OCI-LY1 (cell line): ENCODE data around the gene RPS6KA6.

ENCODE experiments used
- H2AFZ ChIP-seq: fragments of 200-600 bp; sonication (generic), shearing (Covaris generic); 2 replicates; pipeline ENCODE4 v1.6.0; 2014; ENCODE audit warnings: antibody characterized with exemption, mild to moderate bottlenecking, low read length
- H3F3A ChIP-seq: fragments of 200-600 bp; sonication (generic), shearing (Covaris generic); 2 replicates; pipeline ENCODE4 v1.6.0; 2014; ENCODE audit warnings: mild to moderate bottlenecking, antibody characterized with exemption, low read length, moderate library complexity; ENCODE audit not compliant: insufficient read depth
- H3K27ac ChIP-seq: fragments of 200-600 bp; sonication (generic); 2 replicates; pipeline ENCODE4 v1.5.1; 2014; ENCODE audit warnings: low read length, mixed run types, mild to moderate bottlenecking, low read depth; ENCODE audit not compliant: poor library complexity, severe bottlenecking
- H3K27me3 ChIP-seq: fragments of 200-600 bp; sonication (generic); 2 replicates; pipeline ENCODE4 v1.6.0; 2014; ENCODE audit warnings: antibody characterized with exemption, mild to moderate bottlenecking, low read length, moderate library complexity; ENCODE audit not compliant: insufficient read depth
- H3K36me3 ChIP-seq: fragments of 200-600 bp; sonication (generic); 2 replicates; pipeline ENCODE4 v1.6.1; 2014; ENCODE audit warnings: mild to moderate bottlenecking, antibody characterized with exemption, low read length, moderate library complexity, mixed read lengths; ENCODE audit not compliant: insufficient read depth
- H3K4me1 ChIP-seq: fragments of 200-600 bp; sonication (generic); 2 replicates; pipeline ENCODE4 v1.5.1; 2014; ENCODE audit warnings: mild to moderate bottlenecking, low read length, moderate library complexity; ENCODE audit not compliant: insufficient read depth, severe bottlenecking
- H3K4me2 ChIP-seq: fragments of 200-600 bp; sonication (generic), shearing (Covaris generic); 2 replicates; pipeline ENCODE4 v1.6.1; 2014; ENCODE audit warnings: low read length
- H3K4me3 ChIP-seq: fragments of 200-600 bp; sonication (generic); 2 replicates; pipeline ENCODE4 v1.5.1; 2014; ENCODE audit warnings: low read length, low read depth, mild to moderate bottlenecking, mixed read lengths; ENCODE audit not compliant: poor library complexity, severe bottlenecking
- H3K79me2 ChIP-seq: fragments of 200-600 bp; shearing (Covaris generic); 2 replicates; pipeline ENCODE4 v1.6.1; 2016; ENCODE audit warnings: mixed run types, low read length, mixed read lengths; ENCODE audit not compliant: insufficient read depth
- H3K9ac ChIP-seq: fragments of 200-600 bp; sonication (generic), shearing (Covaris generic); 2 replicates; pipeline ENCODE4 v1.6.1; 2014; ENCODE audit warnings: mild to moderate bottlenecking, low read length, mixed read lengths
- H3K9me2 ChIP-seq: fragments of 200-600 bp; sonication (generic), shearing (Covaris generic); 2 replicates; pipeline ENCODE4 v1.6.1; 2014; ENCODE audit warnings: low read depth, mild to moderate bottlenecking, low read length, mixed read lengths
- H3K9me3 ChIP-seq: fragments of 200-600 bp; shearing (Covaris generic); 2 replicates; pipeline ENCODE4 v1.6.1; 2014; ENCODE audit warnings: low read length, mixed read lengths
- H4K20me1 ChIP-seq: fragments of 200-600 bp; sonication (generic), shearing (Covaris generic); 2 replicates; pipeline ENCODE4 v1.6.0; 2016; ENCODE audit warnings: mild to moderate bottlenecking, low read length; ENCODE audit not compliant: insufficient read depth
- CTCF ChIP-seq: fragments of 200-600 bp; sonication (generic), shearing (Covaris generic); IDR thresholded peaks from 2 replicates; pipeline ENCODE4 v1.5.1; 2017; ENCODE audit warnings: mild to moderate bottlenecking, antibody characterized with exemption, low read length, moderate library complexity, mixed read lengths
- EZH2 ChIP-seq: fragments of 200-600 bp; sonication (generic), shearing (Covaris generic); IDR thresholded peaks from 2 replicates; pipeline ENCODE4 v1.8.0; 2017; ENCODE audit warnings: borderline replicate concordance, mixed run types, mild to moderate bottlenecking, antibody characterized with exemption, low read length, moderate library complexity, mixed read lengths

RPS6KA6 gene

GRCh38 chrX:84133023-84133422 lies 55.0 kb downstream of the RPS6KA6 start:
- Histone ChIP-seq H3K79me2 (no peaks in the 10 kb centered on the region), H3K27ac (no peak overlapping the region), H4K20me1 (no peaks in the 10 kb centered on the region), H2AFZ (no peak overlapping the region), H3K4me3 (no peak overlapping the region), H3F3A (no peaks in the 10 kb centered on the region), H3K9ac (no peak overlapping the region), H3K9me3 (no peaks in the 10 kb centered on the region), H3K27me3 (no peaks in the 10 kb centered on the region), H3K4me1 (no peaks in the 10 kb centered on the region), H3K4me2 (no peak overlapping the region), H3K36me3 (no peaks in the 10 kb centered on the region), H3K9me2 (no peaks in the 10 kb centered on the region)
- TF ChIP-seq EZH2 (no peak), CTCF (no peak)

- Histone ChIP-seq H3K4me2 (no peak overlapping the region), H3K9ac (no peak overlapping the region), H3K9me2 (no peaks in the 10 kb centered on the region), H3K4me3 (no peak overlapping the region), H3K9me3 (no peaks in the 10 kb centered on the region), H3K79me2 (no peaks in the 10 kb centered on the region), H3F3A (no peaks in the 10 kb centered on the region), H3K36me3 (no peaks in the 10 kb centered on the region), H4K20me1 (no peaks in the 10 kb centered on the region), H3K4me1 (no peaks in the 10 kb centered on the region), H3K27ac (no peak overlapping the region), H2AFZ (no peak overlapping the region), H3K27me3 (no peaks in the 10 kb centered on the region)
- TF ChIP-seq CTCF (no peak), EZH2 (no peak)
Observed at GRCh38 chrX:84123585-84123984, 64.4 kb downstream of the RPS6KA6 start.

GRCh38 chrX:84118769-84119168 lies 69.2 kb downstream of the RPS6KA6 start:
- no peaks in the 10 kb centered on the region for H3K36me3 ChIP-seq
- H3K4me2 ChIP-seq: no peak overlapping the region
- TF ChIP-seq EZH2: no peak
- TF ChIP-seq CTCF: no peak
- H3F3A ChIP-seq: no peaks in the 10 kb centered on the region
- no peaks in the 10 kb centered on the region for H3K27me3 ChIP-seq
- H3K4me3 ChIP-seq: no peak overlapping the region
- H3K9ac ChIP-seq: no peak overlapping the region
- H3K9me3 ChIP-seq: no peaks in the 10 kb centered on the region
- H4K20me1 ChIP-seq: no peaks in the 10 kb centered on the region
- no peaks in the 10 kb centered on the region for H3K79me2 ChIP-seq
- no peaks in the 10 kb centered on the region for H3K9me2 ChIP-seq
- no peaks in the 10 kb centered on the region for H3K4me1 ChIP-seq
- H2AFZ ChIP-seq: no peak overlapping the region
- H3K27ac ChIP-seq: no peak overlapping the region
